HepG2 (cell line): Measurements from ENCODE around the gene MYO1E. TPM values are rescaled to one million over a fixed set of nuclear protein-coding genes. Genes with fewer than 3 reads are reported as not detected.

Source experiments
- ATF1 ChIP-seq: IDR thresholded peaks from 2 replicates; pipeline ENCODE4 v1.6.1; 2016; ENCODE audit warnings: mild to moderate bottlenecking, control low read depth
- CSRNP1 ChIP-seq: sonication (generic); formaldehyde crosslinking; IDR thresholded peaks from 2 replicates; pipeline ENCODE4 v1.8.1; 2023; ENCODE audit warnings: mild to moderate bottlenecking, missing genetic modification reagents
- DNMT1 ChIP-seq: sonication (generic); formaldehyde crosslinking; IDR thresholded peaks from 2 replicates; pipeline ENCODE4 v1.5.1; 2020; ENCODE audit warnings: mild to moderate bottlenecking, missing genetic modification reagents
- FOXJ3 ChIP-seq: sonication (generic); formaldehyde crosslinking; IDR thresholded peaks from 2 replicates; pipeline ENCODE4 v1.4.0; 2020; ENCODE audit warnings: missing genetic modification reagents, mild to moderate bottlenecking, borderline replicate concordance
- GATA4 ChIP-seq: sonication (generic); IDR thresholded peaks from 2 replicates; pipeline ENCODE4 v1.6.1; 2016; ENCODE audit warnings: antibody characterized with exemption, low read depth, borderline replicate concordance
- KLF16 ChIP-seq, 2 experiments: sonication (generic) in 1 of 2; formaldehyde crosslinking in 1 of 2; IDR thresholded peaks; 2 replicates each; pipeline versions ENCODE4 v1.6.1 to v1.8.0; 2016 to 2023; ENCODE audit warnings: missing genetic modification reagents in 2 of 2, missing compliant biosample characterization in 1 of 2
- MBD4 ChIP-seq: IDR thresholded peaks from 2 replicates; pipeline ENCODE4 v1.6.1; 2012; ENCODE audit warnings: low read length, inconsistent platforms, borderline replicate concordance
- MTF2 ChIP-seq: sonication (generic); formaldehyde crosslinking; IDR thresholded peaks from 2 replicates; pipeline ENCODE4 v1.5.0; 2020; ENCODE audit warnings: missing genetic modification reagents, borderline replicate concordance
- PHB2 ChIP-seq: fragments of 450-650 bp; IDR thresholded peaks from 2 replicates; pipeline ENCODE4 v1.6.1; 2018; ENCODE audit not compliant: partially characterized antibody
- PHF8 ChIP-seq: sonication (generic); formaldehyde crosslinking; IDR thresholded peaks from 2 replicates; pipeline ENCODE4 v1.5.0; 2020; ENCODE audit warnings: missing genetic modification reagents
- POGK ChIP-seq: sonication (generic); formaldehyde crosslinking; conservative IDR thresholded peaks from 2 replicates; pipeline ENCODE4 v1.8.0; 2022; ENCODE audit warnings: mild to moderate bottlenecking, moderate library complexity, missing genetic modification reagents
- RBAK ChIP-seq: sonication (generic); formaldehyde crosslinking; IDR thresholded peaks from 2 replicates; pipeline ENCODE4 v1.5.1; 2020; ENCODE audit warnings: mild to moderate bottlenecking, missing genetic modification reagents
- SNAPC5 ChIP-seq: sonication (generic); formaldehyde crosslinking; IDR thresholded peaks from 2 replicates; pipeline ENCODE4 v1.8.1; 2023; ENCODE audit warnings: mild to moderate bottlenecking, missing genetic modification reagents, borderline replicate concordance
- TFAP4 ChIP-seq: sonication (generic); IDR thresholded peaks from 2 replicates; pipeline ENCODE4 v1.6.1; 2016; ENCODE audit warnings: low read depth, borderline replicate concordance
- ZFAT ChIP-seq: sonication (generic); formaldehyde crosslinking; conservative IDR thresholded peaks from 2 replicates; pipeline ENCODE4 v1.8.1; 2023; ENCODE audit warnings: missing genetic modification reagents, inconsistent platforms
- ZFX ChIP-seq: sonication (generic); formaldehyde crosslinking; IDR thresholded peaks from 2 replicates; pipeline ENCODE4 v1.4.0; 2020; ENCODE audit warnings: mild to moderate bottlenecking, low read depth, missing genetic modification reagents, moderate library complexity
- ZNF329 ChIP-seq: sonication (generic); formaldehyde crosslinking; IDR thresholded peaks from 2 replicates; pipeline ENCODE4 v1.9.0; 2021; ENCODE audit warnings: low read depth, mild to moderate bottlenecking, missing genetic modification reagents
- ZNF496 ChIP-seq: sonication (generic); formaldehyde crosslinking; IDR thresholded peaks from 2 replicates; pipeline ENCODE4 v1.8.1; 2023; ENCODE audit warnings: mild to moderate bottlenecking, moderate library complexity, missing genetic modification reagents; ENCODE audit not compliant: insufficient replicate concordance
- ZNF746 ChIP-seq: sonication (generic); formaldehyde crosslinking; IDR thresholded peaks from 2 replicates; pipeline ENCODE4 v1.8.0; 2022; ENCODE audit warnings: mild to moderate bottlenecking, missing genetic modification reagents
- ZSCAN29 ChIP-seq: sonication (generic); formaldehyde crosslinking; conservative IDR thresholded peaks from 2 replicates; pipeline ENCODE4 v1.4.0; 2020; ENCODE audit warnings: mild to moderate bottlenecking, missing genetic modification reagents
- polyA plus RNA-seq, 8 experiments: library from polyadenylated mRNA; depleted of rRNA in 3 of 8; stranded (reverse) in 7 of 8; unstranded in 1 of 8; fragments of >200 nt; fragmentation: Illumina TruSeq in 4 of 8; extraction: Trizol in 4 of 8; gene quantifications; 2 replicates each; pipeline versions ENCODE4 v1.2.1 to v1.2.3, GENCODE V29; 2011 to 2016; ENCODE audit warnings: low read depth in 4 of 8, missing spikeins in 1 of 8, mixed read lengths in 1 of 8; ENCODE audit not compliant: insufficient read depth in 1 of 8
- total RNA-seq, 5 experiments: library from RNA; depleted of rRNA; stranded (reverse); fragments of >200 nt; fragmentation: Illumina TruSeq; extraction: Trizol; gene quantifications; 2 replicates each; pipeline ENCODE4 v1.2.3, GENCODE V29; 2016; ENCODE audit warnings: low read depth in 1 of 5

Gene MYO1E
- total and polyA plus RNA-seq, 2 of the 13 experiments (the other 11 are each of a cell fraction or from before 2014, with no cell fraction given), result 15.7 to 25.1 TPM

- TF ChIP-seq KLF16 (CRISPR knock-in tag; IDR thresholded peaks at IDR 0.05) (peak in 1 of 2 experiments; percentile 70; a peak in 1 of 4 replicates), FOXJ3 (CRISPR knock-in tag) (no peak), TFAP4 (0 out of 2 replicates have a peak, but pooled peaks have one; percentile 6), ZNF329 (CRISPR knock-in tag) (0 out of 2 replicates have a peak, but pooled peaks have one; percentile 72), GATA4 (no peak; the same call in 1 of the 2 replicates), RBAK (CRISPR knock-in tag) (no peak), ZFAT (CRISPR knock-in tag) (no peak), MTF2 (0 out of 2 replicates have a peak, but pooled peaks have one; percentile 61), DNMT1 (peak; percentile 27; the same call in 1 of the 2 replicates), SNAPC5 (CRISPR knock-in tag) (no peak), ATF1 (peak; percentile 80), ZNF746 (CRISPR knock-in tag) (no peak), ZNF496 (CRISPR knock-in tag) (no peak), ZFX (CRISPR knock-in tag) (peak; percentile 73), PHF8 (CRISPR knock-in tag) (peak; percentile 65), ZSCAN29 (CRISPR knock-in tag) (peak; percentile 42; the same call in 1 of the 2 replicates), CSRNP1 (CRISPR knock-in tag) (peak; percentile 73; the same call in 1 of the 2 replicates), POGK (no peak; the same call in 1 of the 2 replicates), PHB2 (no peak), MBD4 (no peak)
Measured at GRCh38 chr15:59372352-59373211, at the start of gene MYO1E (continued).
